ENCODE data around the gene RBM20.

RBM20 gene

DNA sequence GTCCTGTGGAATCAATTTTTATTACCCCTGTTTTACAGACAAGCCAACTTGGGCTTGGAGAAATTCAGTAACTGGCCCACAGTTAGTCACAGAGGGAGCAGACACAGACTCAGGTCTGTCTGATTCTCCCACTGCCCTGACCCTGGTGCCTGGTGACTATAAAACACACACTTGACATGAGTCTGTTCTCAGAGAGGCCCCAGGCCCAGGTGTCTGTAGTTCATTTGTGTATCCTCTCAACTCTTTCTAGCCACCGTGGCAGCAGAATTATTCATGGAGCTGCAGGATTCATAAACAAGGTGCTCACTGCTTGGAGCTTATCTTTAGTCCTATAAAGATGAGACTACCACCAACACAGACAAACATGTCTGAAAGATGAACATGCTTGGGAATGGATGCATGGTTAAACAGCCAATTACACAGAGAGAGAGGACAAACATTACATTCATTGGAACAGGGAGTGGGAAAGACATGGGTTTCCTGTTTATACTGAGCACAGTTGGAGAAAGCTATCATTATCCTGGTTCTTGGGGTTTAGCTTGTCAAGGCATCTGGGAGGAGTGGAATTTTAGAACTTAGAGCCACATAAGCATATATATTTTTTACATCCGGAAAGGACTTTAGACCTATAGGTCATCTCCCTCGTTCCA lies 148.5 kb downstream of the RBM20 start:
- Histone ChIP-seq H3K27ac (no peak overlapping the region), H3K36me3 (no peaks in the 10 kb centered on the region)
- TF ChIP-seq, protein P1, sequence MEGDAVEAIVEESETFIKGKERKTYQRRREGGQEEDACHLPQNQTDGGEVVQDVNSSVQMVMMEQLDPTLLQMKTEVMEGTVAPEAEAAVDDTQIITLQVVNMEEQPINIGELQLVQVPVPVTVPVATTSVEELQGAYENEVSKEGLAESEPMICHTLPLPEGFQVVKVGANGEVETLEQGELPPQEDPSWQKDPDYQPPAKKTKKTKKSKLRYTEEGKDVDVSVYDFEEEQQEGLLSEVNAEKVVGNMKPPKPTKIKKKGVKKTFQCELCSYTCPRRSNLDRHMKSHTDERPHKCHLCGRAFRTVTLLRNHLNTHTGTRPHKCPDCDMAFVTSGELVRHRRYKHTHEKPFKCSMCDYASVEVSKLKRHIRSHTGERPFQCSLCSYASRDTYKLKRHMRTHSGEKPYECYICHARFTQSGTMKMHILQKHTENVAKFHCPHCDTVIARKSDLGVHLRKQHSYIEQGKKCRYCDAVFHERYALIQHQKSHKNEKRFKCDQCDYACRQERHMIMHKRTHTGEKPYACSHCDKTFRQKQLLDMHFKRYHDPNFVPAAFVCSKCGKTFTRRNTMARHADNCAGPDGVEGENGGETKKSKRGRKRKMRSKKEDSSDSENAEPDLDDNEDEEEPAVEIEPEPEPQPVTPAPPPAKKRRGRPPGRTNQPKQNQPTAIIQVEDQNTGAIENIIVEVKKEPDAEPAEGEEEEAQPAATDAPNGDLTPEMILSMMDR (IDR thresholded peaks at IDR 0.05), result no peak

DNA sequence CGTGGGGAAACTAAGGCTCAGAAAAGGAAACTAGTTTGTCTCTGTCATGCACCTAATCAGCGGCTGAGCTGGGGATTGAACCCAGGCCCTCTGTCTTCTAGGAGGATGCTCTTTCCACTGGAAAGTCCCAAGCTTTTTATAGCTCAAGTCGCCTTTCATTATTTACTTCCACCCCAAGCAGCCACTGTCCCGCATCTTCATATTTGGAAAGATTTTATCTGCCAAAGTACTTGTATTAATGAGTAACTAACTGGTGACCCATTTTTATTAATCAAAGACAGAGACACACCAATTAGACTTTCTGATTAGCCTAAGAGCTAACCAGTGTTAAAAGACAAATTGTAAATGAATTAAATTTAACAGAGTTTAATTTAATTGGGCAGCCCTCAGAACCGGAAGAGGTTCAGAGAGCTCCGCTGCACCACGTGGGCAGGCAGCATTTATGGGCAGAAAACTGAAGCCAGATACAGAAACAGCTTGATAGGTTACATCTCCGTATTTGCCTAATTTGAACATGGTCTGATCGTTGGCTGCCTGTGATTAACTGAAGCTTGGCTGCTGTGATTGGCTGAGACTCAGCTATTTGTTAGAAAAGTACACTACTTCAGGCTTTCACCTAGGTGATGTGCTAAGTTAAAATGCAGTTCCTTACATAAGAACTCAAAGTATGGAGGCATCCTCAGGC lies 149.1 kb downstream of the RBM20 start:
- no peak overlapping the region for H3K27ac ChIP-seq
- peaks cover 14 to 19% of the 10 kb centered on the region in 2 experiments for H3K4me1 ChIP-seq (ENCODE audit: control insufficient read depth in 1 of 2, insufficient read depth in 1 of 2, low read depth in 1 of 2, low read length in 1 of 2)
- H3K27me3 ChIP-seq, result no peaks in the 10 kb centered on the region
- TF ChIP-seq, protein P1 (IDR thresholded peaks at IDR 0.05), result no peak
- H3K36me3 ChIP-seq, result no peaks in the 10 kb centered on the region
- no peaks in the 10 kb centered on the region for H3K9me3 ChIP-seq
- H3K4me3 ChIP-seq (ENCODE audit: low read depth in 1 of 2, low read length in 1 of 2), result no peak overlapping the region

More for the DNA sequence above, 148.5 kb downstream of the RBM20 start:
- H3K27me3 ChIP-seq, result no peaks in the 10 kb centered on the region
- H3K4me1 ChIP-seq (ENCODE audit: control insufficient read depth in 1 of 2, insufficient read depth in 1 of 2, low read depth in 1 of 2, low read length in 1 of 2), result peaks cover 14 to 19% of the 10 kb centered on the region in 2 experiments
- H3K4me3 ChIP-seq (ENCODE audit: low read depth in 1 of 2, low read length in 1 of 2), result no peak overlapping the region
- H3K9me3 ChIP-seq, result no peaks in the 10 kb centered on the region

DNA sequence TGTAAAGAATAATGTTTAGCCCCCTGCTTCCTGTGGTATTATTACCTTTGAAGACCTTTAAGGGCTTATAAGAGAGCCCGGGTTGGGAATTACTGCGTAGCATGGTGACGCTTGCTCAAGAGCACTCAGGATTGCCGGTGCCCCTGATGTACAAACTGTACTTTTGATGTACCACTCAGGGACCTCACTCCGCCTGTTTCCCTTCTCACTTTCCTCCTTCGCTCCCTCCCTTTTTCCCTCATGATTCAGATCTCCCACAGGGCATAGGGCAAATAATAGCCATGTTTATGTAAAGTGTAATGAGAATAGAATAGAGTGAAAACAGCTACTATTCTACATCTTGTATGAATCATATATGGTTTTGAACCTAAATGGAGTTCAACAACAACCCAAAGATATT lies 149.8 kb downstream of the RBM20 start:
- TF ChIP-seq, protein P1 (IDR thresholded peaks at IDR 0.05), result no peak
- Histone ChIP-seq H3K36me3 (no peaks in the 10 kb centered on the region), H3K27me3 (no peaks in the 10 kb centered on the region), H3K4me3 (ENCODE audit: low read depth in 1 of 2, low read length in 1 of 2) (no peak overlapping the region), H3K9me3 (no peaks in the 10 kb centered on the region), H3K27ac (no peak overlapping the region), H3K4me1 (ENCODE audit: control insufficient read depth in 1 of 2, insufficient read depth in 1 of 2, low read depth in 1 of 2, low read length in 1 of 2) (peaks cover 14 to 19% of the 10 kb centered on the region in 2 experiments)

DNA sequence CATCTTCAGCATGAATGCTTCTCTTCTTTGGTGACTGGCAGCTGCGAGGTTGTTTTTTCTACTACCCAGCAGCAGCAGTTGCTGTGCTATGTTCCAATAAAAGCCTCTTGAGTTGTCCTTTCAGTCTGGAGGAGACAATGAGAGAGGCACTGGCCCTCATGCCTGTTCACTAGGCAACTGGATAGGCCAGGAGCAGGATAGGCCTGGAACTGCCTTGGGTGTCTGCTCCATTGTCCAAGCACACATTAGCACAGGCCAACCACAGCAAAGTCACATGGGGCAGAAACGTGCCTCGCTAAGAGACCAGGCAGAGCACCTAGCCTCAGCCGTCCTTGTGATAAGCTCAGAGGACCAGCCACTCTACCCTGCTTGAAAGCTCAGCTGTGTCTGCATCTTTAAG lies 150.7 kb downstream of the RBM20 start:
- Histone ChIP-seq H3K27ac (no peak overlapping the region), H3K4me3 (ENCODE audit: low read depth in 1 of 2, low read length in 1 of 2) (no peak overlapping the region), H3K27me3 (no peaks in the 10 kb centered on the region), H3K4me1 (ENCODE audit: control insufficient read depth in 1 of 2, insufficient read depth in 1 of 2, low read depth in 1 of 2, low read length in 1 of 2) (peaks cover 14 to 19% of the 10 kb centered on the region in 2 experiments), H3K9me3 (no peaks in the 10 kb centered on the region), H3K36me3 (no peaks in the 10 kb centered on the region)
- TF ChIP-seq, protein P1 (IDR thresholded peaks at IDR 0.05), result no peak

DNA sequence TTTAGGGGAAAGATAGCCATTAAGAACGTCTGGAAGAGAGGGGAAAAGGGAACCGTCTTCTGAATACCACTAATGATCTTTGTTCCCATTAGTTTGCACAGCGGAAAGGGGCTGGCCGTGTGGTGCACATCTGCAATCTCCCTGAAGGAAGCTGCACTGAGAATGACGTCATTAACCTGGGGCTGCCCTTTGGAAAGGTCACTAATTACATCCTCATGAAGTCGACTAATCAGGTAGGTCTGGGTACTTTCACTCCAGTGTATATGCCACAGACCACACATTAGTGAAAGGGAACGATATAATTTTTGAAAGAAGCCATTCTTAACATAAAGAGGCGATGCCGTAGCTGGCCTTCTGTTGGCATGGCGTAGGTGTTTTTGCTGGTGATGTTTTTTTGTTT lies 153.3 kb downstream of the RBM20 start:
- Histone ChIP-seq H3K36me3 (no peaks in the 10 kb centered on the region), H3K4me1 (ENCODE audit: control insufficient read depth in 1 of 2, insufficient read depth in 1 of 2, low read depth in 1 of 2, low read length in 1 of 2) (peaks cover 5 to 8% of the 10 kb centered on the region in 2 experiments), H3K27me3 (no peaks in the 10 kb centered on the region), H3K9me3 (no peaks in the 10 kb centered on the region), H3K27ac (no peak overlapping the region), H3K4me3 (ENCODE audit: low read depth in 1 of 2, low read length in 1 of 2) (no peak overlapping the region)
- TF ChIP-seq, protein P1 (IDR thresholded peaks at IDR 0.05), result no peak
